ENCODE results near the gene BANF2. TPM values are rescaled to one million over a fixed set of nuclear protein-coding genes. Genes with fewer than 3 reads are reported as not detected.

The BANF2 gene
- total RNA-seq, 2 donors from 2014 or later = not detected

- no peaks in the 10 kb centered on the region for H3K36me3 ChIP-seq
- no peaks in the 10 kb centered on the region for H3K9me3 ChIP-seq
- H3K27me3 ChIP-seq = no peaks in the 10 kb centered on the region
- H3K4me3 ChIP-seq = no peak overlapping the region
- peaks cover 0 to 8% of the 10 kb centered on the region in 2 donors for H3K4me1 ChIP-seq
- TF ChIP-seq CTCF (IDR thresholded peaks at IDR 0.05) = no peak
- H3K27ac ChIP-seq = no peak overlapping the region
- no peak for DNase-seq (ENCODE audit: low spot score)
Observed at GRCh38 chr20:17751640-17752039, 51.9 kb downstream of the BANF2 start.

- Histone ChIP-seq H3K9me3 (no peaks in the 10 kb centered on the region), H3K36me3 (no peaks in the 10 kb centered on the region), H3K27ac (no peak overlapping the region), H3K4me3 (no peak overlapping the region), H3K4me1 (peaks cover 0 to 8% of the 10 kb centered on the region in 2 donors), H3K27me3 (no peaks in the 10 kb centered on the region)
- DNase-seq (ENCODE audit: low spot score) = no peak
- no peak for TF ChIP-seq CTCF (IDR thresholded peaks at IDR 0.05)
Observed at GRCh38 chr20:17752459-17752858, 52.7 kb downstream of the BANF2 start.

- DNase-seq (ENCODE audit: low spot score) = no peak
- H3K27me3 ChIP-seq = no peaks in the 10 kb centered on the region
- no peak overlapping the region for H3K4me3 ChIP-seq
- H3K9me3 ChIP-seq = peaks cover 0 to 10% of the 10 kb centered on the region in 2 donors
- H3K4me1 ChIP-seq = peaks cover 0 to 8% of the 10 kb centered on the region in 2 donors
- no peak overlapping the region for H3K27ac ChIP-seq
- TF ChIP-seq CTCF (IDR thresholded peaks at IDR 0.05) = no peak
- no peaks in the 10 kb centered on the region for H3K36me3 ChIP-seq
Observed at GRCh38 chr20:17753516-17753915, 53.8 kb downstream of the BANF2 start.

- peaks cover 0 to 21% of the 10 kb centered on the region in 2 donors for H3K9me3 ChIP-seq
- DNase-seq (ENCODE audit: low spot score) = no peak
Observed at GRCh38 chr20:17756529-17756928, 56.8 kb downstream of the BANF2 start.

GRCh38 chr20:17757496-17757895 lies 57.7 kb downstream of the BANF2 start:
- H3K9me3 ChIP-seq = peaks cover 0 to 21% of the 10 kb centered on the region in 2 donors
- TF ChIP-seq CTCF (IDR thresholded peaks at IDR 0.05) = no peak
- no peak overlapping the region for H3K4me3 ChIP-seq
- H3K4me1 ChIP-seq = no peaks in the 10 kb centered on the region
- H3K27me3 ChIP-seq = no peaks in the 10 kb centered on the region
- no peak overlapping the region for H3K27ac ChIP-seq
- no peaks in the 10 kb centered on the region for H3K36me3 ChIP-seq
- no peak for DNase-seq (ENCODE audit: low spot score)

More at GRCh38 chr20:17756529-17756928, 56.8 kb downstream of the BANF2 start:
- Histone ChIP-seq H3K36me3 (no peaks in the 10 kb centered on the region), H3K4me3 (no peak overlapping the region), H3K27me3 (no peaks in the 10 kb centered on the region), H3K27ac (no peak overlapping the region), H3K4me1 (no peaks in the 10 kb centered on the region)
- no peak for TF ChIP-seq CTCF (IDR thresholded peaks at IDR 0.05)

- H3K36me3 ChIP-seq = no peaks in the 10 kb centered on the region
- H3K4me3 ChIP-seq = no peak overlapping the region
- no peaks in the 10 kb centered on the region for H3K27me3 ChIP-seq
- no peak for TF ChIP-seq CTCF (IDR thresholded peaks at IDR 0.05)
- H3K4me1 ChIP-seq = no peaks in the 10 kb centered on the region
- DNase-seq (ENCODE audit: low spot score) = no peak
- H3K27ac ChIP-seq = no peak overlapping the region
- H3K9me3 ChIP-seq = peaks cover 0 to 21% of the 10 kb centered on the region in 2 donors
Observed at GRCh38 chr20:17758010-17758409, 58.2 kb downstream of the BANF2 start.

Data from right atrium auricular region (tissue), 2 donors.